ENCODE data around the gene PIM1.
A peak's percentile ranks its signal among the peaks of the same experiment; 100 is the strongest.
"Not testable (repeated sequence)": the region's sequence is repeated elsewhere in the genome, so short reads cannot be mapped to it uniquely, and the experiment has no call there.

PIM1 gene

DNA sequence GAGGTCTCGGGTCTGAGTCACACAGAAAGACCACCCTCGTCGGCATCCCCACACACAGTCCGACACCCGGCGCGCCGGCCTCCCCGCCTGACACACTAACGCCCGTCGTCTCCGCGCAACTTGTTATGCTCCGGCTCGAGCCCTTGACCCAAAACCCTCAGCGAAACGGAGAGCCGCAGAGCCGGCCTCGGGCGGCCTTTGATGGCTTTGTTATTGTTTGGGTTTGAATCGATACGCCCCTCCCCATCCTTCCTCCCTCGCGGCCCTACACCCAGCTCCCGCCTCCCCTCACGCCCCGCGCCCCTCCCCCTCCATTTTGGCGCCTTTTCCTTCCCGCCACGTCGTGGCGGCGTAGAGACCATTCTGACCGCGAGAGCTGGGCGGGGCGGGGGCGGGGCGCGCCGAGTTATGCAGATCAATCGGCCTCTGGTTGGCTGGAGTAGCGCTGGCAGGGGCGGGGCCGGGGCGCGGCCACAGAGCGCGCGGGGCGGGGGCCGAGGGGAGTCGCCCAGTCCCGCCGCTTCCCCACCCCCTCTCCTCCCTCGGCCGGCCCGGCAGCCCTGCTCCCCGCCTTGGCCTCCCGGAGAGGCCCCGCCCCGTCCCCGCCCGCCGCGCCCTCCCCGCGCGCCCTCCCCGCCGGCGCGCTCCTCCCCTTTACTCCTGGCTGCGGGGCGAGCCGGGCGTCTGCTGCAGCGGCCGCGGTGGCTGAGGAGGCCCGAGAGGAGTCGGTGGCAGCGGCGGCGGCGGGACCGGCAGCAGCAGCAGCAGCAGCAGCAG, at the start of gene PIM1:
TSS of gene PIM1 (plus strand) at position 657 of the 777 bp plus-strand sequence. CDS start 424 bp downstream, outside the sequence.
- DNase-seq (ENCODE audit: low read depth in 2 of 2) = peak; percentile 98

DNA sequence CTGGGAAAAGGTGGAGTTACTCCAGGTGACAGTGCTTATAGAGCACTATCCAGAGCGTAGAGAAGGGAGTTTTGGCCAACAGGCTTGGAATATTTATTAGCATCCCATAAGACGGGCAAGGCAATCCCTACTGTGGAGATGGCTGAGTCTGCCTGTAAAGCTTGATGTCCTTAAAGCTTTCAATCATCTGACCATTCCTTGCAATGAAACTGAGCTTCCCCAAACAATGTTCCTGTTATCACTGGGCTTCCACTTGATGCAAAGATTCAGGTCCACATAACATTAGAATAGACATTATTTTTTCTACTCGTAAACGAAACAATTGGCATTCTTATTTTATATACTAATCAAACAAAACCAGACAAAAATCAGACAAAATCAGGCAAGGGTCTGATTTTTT, 48.4 kb upstream of the PIM1 start:
- no peak for DNase-seq (ENCODE audit: low read depth in 2 of 2)

DNA sequence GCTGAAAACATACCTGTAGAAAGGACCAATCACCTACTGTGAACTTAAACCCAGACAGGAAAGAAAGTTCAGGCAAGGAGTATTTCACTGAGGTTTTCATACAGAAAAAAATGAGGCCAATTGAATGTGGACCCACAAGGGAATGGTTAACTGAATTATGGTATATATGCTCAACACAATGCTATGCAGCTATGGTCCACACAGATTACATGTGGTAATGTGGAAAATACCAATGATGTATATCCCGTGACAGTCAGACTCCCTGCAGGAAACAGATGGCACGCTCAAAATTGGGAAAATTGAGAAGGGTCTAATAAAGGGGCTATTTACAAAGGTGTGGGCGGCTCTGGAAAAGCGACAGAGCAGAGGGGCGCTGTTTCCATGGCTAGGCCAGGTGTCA, 47.1 kb upstream of the PIM1 start:
- peak; percentile 93 for DNase-seq (ENCODE audit: low read depth in 2 of 2)

DNA sequence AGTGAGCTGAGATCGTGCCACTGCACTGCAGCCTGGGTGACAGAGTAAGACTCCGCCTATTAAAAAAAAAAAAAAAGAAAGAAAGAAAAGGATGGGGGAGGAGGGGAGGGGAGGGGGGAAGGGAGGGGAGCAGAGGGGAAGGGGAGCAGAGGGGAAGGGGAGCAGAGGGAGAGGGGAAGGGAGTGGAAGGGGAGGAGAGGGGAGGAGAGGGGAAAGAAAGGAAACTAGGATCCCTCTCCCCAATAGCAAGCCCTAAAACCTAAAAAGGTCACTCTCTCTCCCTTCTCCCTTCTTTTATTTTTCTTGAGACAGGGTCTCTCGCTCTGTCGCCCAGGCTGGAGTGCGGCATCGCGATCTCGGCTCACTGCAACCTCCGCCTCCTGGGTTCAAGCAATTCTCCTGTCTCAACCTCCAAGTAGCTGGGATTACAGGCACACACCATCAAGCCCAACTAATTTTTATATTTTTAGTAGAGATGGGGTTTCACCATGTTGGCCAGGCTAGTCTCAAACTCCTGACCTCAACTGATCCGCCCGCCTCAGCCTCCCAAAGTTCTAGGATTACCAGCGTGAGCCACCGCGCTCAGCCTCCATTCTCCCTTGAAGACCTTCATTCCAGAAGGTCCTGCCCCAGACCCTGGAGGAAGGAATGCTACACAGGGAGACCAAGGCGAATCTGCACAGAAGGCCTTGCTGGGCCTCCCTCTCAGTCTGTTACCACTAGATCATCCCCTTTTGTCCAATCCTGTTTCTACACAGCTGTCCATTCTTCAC, 45.8 kb upstream of the PIM1 start:
- DNase-seq (ENCODE audit: low read depth in 2 of 2) = no peak

DNA sequence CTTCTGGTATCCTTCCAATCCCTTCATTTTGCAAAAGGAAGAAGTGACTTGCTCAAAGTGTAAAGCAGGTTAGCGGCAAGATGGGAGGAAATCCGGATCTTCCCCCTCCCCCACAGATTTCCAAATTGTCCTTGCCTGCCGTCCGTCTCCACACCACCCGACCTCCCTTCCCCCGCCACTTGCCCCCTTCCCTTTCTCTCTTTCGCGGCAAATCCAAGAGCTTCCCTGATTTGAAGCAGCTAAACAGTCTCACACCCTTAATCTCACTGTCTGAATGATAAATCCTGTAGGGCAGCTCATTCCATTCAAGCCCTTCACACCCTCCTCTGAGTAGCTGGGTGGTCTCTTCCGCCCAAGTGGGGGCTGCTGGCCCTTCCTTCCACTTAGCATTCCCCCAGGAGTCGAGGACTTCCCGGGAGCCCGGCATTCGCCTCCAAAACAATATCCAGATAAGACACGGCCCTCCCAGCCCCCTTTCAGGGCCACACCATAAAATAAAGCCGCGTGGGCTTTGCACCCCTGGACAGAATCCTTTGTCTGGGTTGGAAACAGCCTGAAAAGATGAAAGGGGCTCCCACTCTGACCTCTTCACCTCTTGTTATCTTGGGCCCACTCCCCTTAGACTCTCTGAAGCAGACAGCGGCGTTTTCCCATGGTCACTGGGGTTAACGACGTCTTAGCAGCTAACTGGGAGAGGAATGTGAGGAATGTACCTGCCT, 44.0 kb upstream of the PIM1 start:
- DNase-seq (ENCODE audit: low read depth in 2 of 2) = no peak

DNA sequence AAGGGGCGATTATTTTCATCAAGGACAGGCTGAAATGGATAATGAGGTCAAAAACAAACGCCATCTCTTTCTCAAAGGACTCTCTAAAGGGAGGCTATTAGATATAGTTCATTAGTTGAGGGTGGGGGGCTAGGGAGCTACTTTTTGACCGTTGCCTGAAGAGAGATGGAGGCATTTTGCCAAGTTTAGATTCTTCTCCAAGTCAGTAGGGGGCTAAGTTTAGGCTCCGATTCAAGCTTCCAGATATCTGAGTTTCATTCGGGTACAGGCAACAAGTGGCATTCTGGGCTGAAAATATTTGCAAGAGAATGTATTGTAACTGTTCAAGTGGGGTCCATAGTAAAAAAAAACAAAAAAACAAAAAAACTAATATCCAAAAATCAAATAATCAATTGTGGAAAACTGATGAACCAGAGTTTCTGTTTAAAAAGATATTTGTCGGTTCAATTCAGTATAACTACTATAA, 43.4 kb upstream of the PIM1 start:
- no peak for DNase-seq (ENCODE audit: low read depth in 2 of 2)

DNA sequence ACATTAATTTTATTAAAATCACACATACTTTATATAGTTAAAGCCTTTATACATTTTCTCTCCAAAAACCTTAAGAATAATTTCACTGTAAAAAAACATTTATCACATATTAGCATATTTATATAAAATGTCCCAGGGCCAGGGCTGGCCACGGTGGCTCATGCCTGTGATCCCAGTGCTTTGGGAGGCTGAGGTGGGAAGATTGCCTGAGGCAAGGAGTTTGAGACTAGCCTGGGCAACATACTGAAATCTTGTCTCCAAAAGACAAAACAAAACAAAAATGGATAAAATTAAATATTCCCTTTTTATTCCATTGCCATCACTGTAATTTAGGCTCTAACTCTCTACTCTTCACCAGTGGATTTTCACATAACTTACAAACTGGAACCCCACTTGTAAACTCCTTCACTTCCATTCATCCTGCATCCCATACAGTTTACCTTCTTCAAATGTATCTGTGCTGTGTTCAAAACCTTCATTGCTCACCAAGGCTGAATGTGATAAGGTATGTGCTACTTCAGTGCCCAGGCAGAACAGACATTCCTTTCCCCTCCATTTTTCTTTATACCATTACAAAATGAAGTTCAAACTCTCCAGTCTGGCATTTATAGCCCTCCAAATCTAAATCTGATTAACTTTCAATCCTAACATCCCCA, 42.9 kb upstream of the PIM1 start:
- DNase-seq (ENCODE audit: low read depth in 2 of 2) = no peak

DNA sequence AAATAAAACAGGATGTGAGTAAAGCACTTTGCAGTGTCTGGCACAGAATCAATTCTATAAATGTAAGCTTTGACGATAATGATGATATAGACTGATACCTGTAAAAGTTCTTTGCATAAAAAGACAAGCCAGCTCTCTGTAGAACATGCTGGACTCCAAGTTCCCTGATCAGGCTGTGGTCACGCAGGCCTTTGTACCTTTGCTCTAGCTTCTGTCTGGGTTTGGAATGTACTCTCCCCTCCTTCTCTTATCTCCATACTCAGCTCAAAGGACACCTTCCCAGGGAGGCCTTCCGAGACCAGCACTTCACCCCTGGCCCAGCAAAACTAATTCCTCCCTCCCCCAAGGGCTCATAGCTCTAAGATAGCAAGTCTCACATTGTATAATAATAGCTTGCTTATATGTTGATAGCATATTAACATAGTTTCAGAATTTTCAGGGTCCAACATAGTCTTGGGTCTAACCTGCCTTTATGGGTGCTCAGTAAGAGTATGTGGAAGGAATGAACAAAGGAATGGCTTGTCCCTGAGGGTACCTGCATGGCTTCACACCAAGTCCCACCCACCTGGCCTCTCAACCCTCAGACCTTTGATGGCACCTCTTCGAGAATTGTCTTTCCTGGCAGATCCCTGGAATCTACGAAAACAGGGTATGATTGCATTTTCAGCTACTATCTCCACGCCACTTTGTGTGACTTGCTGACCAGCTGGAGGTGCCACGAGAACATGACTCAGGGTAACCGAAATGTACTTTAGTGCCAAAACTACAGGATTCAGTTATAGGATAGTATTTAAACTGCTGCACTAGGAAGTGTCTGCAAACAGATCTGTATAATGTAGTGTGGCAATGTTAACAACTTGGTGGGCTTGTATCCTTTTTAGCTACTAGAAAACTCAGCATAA, 41.7 kb upstream of the PIM1 start:
- no peak for DNase-seq (ENCODE audit: low read depth in 2 of 2)

DNA sequence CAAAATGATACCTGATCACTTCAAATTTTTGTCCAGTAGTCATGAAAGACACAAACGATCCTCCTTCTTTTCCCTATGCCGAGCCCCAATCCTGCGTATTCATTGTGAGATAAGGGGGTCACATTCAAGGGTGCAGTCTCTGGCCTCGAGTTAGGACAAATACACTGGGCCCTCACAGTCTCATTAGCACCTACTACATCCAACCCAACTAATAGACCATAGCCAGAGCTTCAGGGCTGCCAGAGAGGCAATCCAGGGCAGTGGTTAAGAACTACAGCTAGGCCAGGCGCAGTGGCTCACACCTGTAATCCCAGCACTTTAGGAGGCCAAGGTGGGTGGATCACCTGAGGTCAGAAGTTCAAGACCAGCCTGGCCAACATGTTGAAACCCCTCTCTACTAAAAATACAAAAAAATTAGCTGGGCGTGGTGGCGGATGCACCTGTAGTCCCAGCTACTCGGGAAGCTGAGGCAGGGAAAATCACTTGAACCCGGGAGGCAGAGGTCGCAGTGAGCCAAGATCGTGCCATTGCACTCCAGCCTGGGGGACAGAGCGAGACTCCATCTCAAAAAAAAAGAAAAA, 41.0 kb upstream of the PIM1 start:
- DNase-seq (ENCODE audit: low read depth in 2 of 2) = not testable (repeated sequence)

DNA sequence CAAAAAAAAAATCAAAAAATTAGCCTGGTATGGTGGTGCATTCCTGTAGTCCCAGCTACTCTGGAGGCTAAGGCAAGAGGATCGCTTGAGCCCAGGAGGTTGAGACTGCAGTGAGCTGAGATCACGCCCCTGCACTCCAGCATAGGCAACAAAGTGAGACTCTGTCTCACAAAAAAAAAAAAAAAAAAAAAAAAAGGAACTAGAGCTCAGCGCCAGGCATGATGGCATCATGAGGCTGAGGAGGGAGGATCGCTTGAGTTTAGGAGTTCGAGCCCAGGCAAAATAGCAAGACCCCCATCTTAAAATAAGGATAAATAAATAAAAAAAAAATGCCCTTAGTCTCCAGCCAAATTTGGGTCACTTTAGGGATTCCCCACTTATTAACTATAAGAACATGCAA, 40.4 kb upstream of the PIM1 start:
- no peak for DNase-seq (ENCODE audit: low read depth in 2 of 2)

DNA sequence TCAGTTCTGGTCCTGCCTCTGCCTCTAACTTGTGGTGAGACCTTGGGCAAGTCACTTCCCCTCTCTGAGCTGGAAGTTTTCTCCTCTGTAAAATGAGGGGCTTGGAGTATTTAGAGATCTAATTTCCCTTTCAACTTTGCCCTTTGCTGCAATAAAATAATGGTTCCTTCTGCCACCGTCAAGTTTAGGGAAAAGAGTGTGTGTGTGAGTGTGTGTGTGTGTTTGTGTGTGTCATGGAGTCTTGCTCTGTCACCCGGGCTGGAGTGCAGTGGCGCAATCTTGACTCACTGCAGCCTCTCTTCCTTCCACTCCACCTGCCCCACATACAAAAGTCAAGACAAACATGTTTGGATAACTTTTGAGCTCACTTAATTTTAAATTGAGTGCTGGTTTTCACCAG, 39.2 kb upstream of the PIM1 start:
- DNase-seq (ENCODE audit: low read depth in 2 of 2) = no peak

DNA sequence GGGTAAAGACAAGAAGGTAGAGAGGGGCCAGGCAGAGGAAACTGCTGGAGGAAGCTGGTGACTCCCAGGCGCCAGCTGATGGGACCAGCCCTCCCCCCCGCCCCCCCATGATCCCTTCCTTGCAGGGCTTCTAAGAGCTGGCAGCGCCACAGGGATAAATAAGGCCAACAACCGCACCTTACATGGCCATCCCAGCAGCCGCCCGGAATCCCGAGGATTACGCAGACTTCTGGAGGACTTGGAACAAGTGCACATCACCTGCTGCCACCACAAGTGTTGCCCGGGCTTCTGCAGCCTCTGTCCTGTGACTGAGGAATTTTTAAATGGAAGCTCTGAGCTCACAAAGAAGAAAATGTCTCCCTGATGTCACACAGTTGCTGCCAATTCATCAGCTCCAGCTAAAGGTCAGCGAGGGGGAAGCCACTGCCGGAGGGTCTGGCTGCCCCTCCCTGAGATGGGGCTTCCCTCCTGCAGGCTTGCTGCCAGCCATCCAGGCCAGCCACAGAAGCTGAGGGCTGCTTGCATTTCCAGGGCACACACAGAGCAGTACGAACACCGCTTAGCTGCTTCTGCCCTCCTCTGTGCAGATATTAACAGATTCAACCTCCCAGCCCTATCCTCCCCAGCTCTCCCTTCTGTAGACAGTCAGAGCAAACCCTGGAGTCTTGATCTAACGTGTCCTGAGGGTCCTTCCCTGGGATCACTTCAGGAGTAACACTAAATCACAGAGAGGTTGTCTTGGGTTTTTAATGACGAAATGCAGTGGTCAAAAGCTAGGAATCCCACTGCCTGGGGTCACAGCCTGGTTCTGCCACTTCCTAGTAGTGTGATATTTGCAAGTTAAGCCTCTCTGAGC, 38.6 kb upstream of the PIM1 start:
- DNase-seq (ENCODE audit: low read depth in 2 of 2) = no peak

DNA sequence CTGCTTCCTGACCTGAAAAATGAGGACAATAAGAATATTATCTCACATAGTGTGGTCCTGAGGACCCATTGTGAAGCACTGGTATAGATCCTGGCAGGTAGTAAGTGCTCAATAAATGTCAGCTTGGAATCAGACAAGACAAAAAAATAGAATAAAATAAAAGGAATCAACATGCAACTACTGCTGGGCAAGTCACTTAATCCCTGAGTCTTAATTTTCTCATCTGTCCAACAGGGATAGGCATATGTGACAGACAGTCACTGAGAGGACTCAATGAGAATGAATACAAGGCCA, 38.0 kb upstream of the PIM1 start:
- DNase-seq (ENCODE audit: low read depth in 2 of 2) = no peak

DNA sequence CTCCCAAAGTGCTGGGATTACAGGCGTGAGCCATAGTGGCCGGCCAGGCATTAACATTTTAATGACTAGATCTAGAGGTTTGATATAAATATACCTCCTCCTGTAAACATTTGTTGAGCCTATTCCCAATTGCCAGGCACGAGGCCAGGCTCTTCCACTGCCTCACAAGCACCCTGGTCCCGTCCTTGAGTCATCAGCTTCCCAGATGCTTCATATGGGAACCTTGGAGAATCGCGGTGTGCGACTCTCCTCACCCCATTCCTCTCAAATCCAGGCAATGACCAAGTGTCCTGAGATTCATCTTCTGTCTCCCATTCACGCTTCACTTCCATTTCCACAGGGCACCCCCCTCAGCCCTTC, 35.9 kb upstream of the PIM1 start:
- peak; percentile 83 for DNase-seq (ENCODE audit: low read depth in 2 of 2)

DNA sequence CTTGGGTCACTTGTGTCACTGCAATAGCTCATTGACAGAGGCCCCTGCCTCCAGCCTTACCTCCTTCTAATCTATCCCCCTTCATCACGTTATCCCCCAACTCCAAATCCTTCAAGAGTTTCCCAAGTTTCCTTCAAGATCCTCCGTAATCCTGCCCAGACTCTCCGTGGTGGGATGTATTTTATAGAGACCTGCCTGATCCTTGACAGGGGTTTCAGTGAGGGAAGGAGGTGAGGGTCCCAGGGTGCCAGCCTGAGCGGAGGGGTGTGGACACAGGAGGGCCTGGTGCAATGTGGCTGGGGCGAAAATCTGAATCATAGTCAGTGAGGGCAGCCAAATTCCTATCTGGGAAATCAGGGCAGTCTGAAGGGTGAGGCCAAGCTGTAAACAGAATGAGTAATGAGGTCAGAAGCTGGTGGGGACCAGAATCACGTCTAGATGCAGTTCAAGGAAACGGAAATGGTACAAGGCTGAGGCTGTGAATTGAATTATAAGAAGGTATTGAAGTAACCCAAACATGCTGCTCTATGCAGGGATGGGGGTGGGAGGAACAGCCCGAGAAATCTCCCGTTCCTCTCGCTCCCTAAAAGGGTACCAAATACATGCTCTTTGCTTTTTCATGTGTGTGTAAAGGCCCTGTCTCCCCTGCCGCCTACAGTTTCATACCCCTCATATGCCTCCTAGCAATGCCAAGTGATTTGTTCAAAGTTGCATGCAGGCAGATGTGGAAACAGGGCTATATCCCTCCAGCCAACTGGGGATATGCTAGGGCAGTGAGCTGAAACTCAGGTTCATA, 35.4 kb upstream of the PIM1 start:
- peak; percentile 88 to 89 for DNase-seq (ENCODE audit: low read depth in 2 of 2)

DNA sequence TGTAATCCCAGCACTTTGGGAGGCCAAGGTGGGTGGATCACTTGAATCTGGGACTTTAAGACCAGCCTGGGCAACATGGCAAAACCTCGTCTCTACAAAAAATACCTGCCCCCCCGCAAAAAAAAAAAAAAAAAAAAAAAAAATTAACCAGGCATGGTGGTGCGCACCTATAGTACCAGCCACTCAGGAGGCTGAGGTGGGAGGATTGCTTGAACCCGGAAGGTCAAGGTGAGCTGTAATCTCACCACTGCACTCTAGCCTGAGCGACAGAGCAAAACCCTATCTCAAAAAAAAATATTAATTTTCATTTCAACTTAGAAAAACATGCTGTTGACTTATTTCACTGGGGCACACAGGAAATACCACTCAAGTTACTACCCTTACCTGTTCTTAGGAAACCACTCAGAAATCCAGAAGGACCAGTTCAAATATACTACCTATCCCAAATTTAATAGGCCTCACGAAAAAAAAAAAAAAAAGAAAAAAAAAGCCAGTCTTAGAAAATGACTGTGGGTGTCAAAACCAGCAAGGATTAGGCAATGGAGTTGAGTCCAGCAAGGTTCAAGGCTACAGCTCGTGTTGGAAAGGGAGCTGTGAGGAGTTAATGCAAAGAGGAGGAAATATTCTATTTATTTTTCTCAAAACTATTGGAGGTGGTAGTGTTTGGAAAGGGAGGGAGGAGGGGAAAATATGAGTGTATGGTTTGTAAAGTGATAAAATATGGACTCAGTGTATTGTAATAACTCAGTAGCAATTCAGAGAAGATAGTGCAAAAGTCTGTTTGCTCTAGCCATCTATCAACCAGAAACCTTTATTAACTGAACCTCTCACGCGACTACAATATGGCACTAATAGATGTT, 33.9 kb upstream of the PIM1 start:
- no peak for DNase-seq (ENCODE audit: low read depth in 2 of 2)

DNA sequence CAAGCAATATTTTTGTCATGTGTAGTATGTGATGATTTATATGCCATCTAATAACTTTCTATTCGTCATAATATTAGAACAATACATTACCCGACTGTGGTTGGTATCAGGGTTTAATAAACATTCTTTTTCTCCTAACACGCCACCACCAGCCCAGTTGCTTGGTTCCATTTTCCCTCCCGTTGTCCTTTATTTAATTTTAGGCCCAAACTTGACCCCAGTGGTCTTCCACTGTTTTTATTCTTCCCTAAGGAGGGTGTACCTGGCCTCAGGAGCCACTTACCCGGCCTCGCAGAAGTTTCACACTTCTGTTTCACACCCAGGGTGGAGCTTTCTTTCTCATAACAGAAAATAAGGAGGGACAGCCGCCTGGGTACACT, 33.1 kb upstream of the PIM1 start:
- no peak for DNase-seq (ENCODE audit: low read depth in 2 of 2)
